Measurements from ENCODE around the gene CSTPP1. TPM values are rescaled to one million over a fixed set of nuclear protein-coding genes. Genes with fewer than 3 reads are reported as not detected.
"Not testable (repeated sequence)": the region's sequence is repeated elsewhere in the genome, so short reads cannot be mapped to it uniquely, and the experiment has no call there.

The CSTPP1 gene
- polyA plus RNA-seq, 1 donor: 21.2 TPM

GRCh38 chr11:47184711-47185304, 248.2 kb downstream of the CSTPP1 start:
- DNase-seq: no peak

GRCh38 chr11:47185305-47186075, 248.9 kb downstream of the CSTPP1 start:
- peak; percentile 55 for DNase-seq

- peak; percentile 57 for DNase-seq
Observed at GRCh38 chr11:47186076-47186699, 249.6 kb downstream of the CSTPP1 start, which contains the start of gene PACSIN3. Gene PACSIN3 (minus strand): TSS chr11:47186434. CDS start chr11:47182727, 3,707 bp downstream.

- peak; percentile 75 for DNase-seq
Observed at GRCh38 chr11:47186700-47187695, 250.4 kb downstream of the CSTPP1 start.

- DNase-seq: no peak
Observed at GRCh38 chr11:47187723-47188122, 251.2 kb downstream of the CSTPP1 start.

- peak; percentile 78 for DNase-seq
Observed at GRCh38 chr11:47188259-47188658, 251.7 kb downstream of the CSTPP1 start.

GRCh38 chr11:47189100-47189834, 252.7 kb downstream of the CSTPP1 start:
- no peak for DNase-seq

- DNase-seq: not testable (repeated sequence)
Observed at GRCh38 chr11:47191137-47191536, 254.6 kb downstream of the CSTPP1 start.

GRCh38 chr11:47192111-47192510, 255.6 kb downstream of the CSTPP1 start:
- no peak for DNase-seq

GRCh38 chr11:47198161-47198560, 261.6 kb downstream of the CSTPP1 start:
- DNase-seq: not testable (repeated sequence)

- DNase-seq: no peak
Observed at GRCh38 chr11:47201015-47201414, 264.5 kb downstream of the CSTPP1 start.

- no peak for DNase-seq
Observed at GRCh38 chr11:47202576-47202975, 266.0 kb downstream of the CSTPP1 start.

- no peak for DNase-seq
Observed at GRCh38 chr11:47204637-47204989, 268.1 kb downstream of the CSTPP1 start.

GRCh38 chr11:47206577-47206976, 270.0 kb downstream of the CSTPP1 start:
- DNase-seq: not testable (repeated sequence)

GRCh38 chr11:47207459-47207858, 270.9 kb downstream of the CSTPP1 start:
- DNase-seq: no peak

GRCh38 chr11:47208008-47208552, 271.5 kb downstream of the CSTPP1 start:
- DNase-seq: not testable (repeated sequence)

GRCh38 chr11:47208628-47209027, 272.1 kb downstream of the CSTPP1 start:
- no peak for DNase-seq

Measured in hindlimb muscle (tissue), 1 donor.